ENCODE results near the gene ERI3. TPM values are rescaled to one million over a fixed set of nuclear protein-coding genes. Genes with fewer than 3 reads are reported as not detected.
A peak's percentile ranks its signal among the peaks of the same experiment; 100 is the strongest.

Gene ERI3
- total RNA-seq, 4 donors from 2014 or later = 27.0 to 35.1 (median 31.8) TPM

DNA sequence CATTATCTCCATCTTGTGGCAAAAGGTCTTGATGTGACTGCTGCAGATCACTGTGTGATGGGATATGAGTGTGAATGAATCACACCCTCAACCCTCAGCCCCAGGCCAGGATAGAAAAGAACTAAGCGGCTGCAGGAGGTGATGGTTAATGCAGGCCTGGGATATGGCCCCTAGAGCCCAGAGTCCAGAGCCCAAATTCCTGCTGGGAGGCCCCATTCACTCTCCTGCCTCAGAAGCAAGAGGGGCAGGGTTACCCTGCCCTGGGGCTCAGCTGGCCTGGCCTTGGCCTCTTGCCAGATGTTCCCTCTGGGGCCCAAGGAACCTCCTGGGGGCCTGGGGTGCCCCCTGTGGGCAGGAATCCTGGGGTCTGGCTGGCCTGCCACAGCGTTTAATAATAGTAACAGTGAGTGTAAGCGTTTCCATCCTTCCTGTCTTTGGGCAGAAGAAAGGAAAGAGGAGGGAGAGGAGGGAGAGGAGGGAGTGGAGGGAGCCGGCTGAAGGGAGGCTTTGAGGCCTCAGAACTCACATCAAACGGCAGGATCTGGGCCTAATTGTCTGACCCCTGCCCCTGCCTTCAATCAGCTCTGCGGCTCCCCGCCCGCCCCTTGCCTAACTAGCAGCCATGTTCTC is 115.6 kb downstream of the ERI3 start:
- no peaks in the 10 kb centered on the region for H3K9me3 ChIP-seq
- no peak overlapping the region for H3K4me3 ChIP-seq
- DNase-seq = no peak
- peaks cover 0 to 26% (median 8%) of the 10 kb centered on the region in 3 donors for H3K36me3 ChIP-seq
- TF ChIP-seq, protein P1, sequence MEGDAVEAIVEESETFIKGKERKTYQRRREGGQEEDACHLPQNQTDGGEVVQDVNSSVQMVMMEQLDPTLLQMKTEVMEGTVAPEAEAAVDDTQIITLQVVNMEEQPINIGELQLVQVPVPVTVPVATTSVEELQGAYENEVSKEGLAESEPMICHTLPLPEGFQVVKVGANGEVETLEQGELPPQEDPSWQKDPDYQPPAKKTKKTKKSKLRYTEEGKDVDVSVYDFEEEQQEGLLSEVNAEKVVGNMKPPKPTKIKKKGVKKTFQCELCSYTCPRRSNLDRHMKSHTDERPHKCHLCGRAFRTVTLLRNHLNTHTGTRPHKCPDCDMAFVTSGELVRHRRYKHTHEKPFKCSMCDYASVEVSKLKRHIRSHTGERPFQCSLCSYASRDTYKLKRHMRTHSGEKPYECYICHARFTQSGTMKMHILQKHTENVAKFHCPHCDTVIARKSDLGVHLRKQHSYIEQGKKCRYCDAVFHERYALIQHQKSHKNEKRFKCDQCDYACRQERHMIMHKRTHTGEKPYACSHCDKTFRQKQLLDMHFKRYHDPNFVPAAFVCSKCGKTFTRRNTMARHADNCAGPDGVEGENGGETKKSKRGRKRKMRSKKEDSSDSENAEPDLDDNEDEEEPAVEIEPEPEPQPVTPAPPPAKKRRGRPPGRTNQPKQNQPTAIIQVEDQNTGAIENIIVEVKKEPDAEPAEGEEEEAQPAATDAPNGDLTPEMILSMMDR (IDR thresholded peaks at IDR 0.05) = peak in 2 of 6 experiments; percentile 18 to 27
- no peak for TF ChIP-seq POLR2A (IDR thresholded peaks at IDR 0.05)
- peak overlapping the region; percentile 69 to 87 (median 80) for H3K27ac ChIP-seq
- intact Hi-C loops (cut with DNase I) = no loop called here
- 25 to 55% methylated on average over 2 to 7 of the region's 8 CpGs for WGBS, 2 donors
- H3K27me3 ChIP-seq = no peaks in the 10 kb centered on the region
- peaks cover 0 to 40% (median 0%) of the 10 kb centered on the region in 3 donors for H3K4me1 ChIP-seq

DNA sequence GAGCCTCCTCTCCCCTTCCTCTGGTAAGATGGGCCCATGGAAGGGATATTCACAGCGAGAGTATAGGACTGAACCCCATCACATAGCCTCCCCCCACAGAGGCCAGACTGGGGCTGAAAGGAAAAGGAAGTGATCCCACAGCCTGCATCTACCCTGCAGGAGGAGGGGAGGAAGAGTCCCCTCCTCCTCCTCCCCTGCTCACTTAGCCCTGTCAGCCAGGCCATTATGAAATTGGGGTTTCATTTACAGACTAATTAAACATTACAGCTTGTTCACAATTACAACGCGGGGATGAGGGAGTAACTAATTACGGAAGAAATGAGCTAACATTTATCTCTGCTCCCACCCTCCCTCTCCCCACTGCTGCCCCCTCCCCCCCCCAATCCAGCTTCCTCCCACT is 116.4 kb downstream of the ERI3 start:
- H3K27ac ChIP-seq = peak overlapping the region in 3 of 4 donors; percentile 75 to 87 (median 84)
- 63 to 96% methylated on average over 3 of the region's 4 CpGs for WGBS, 2 donors
- H3K36me3 ChIP-seq = peaks cover 0 to 18% (median 5%) of the 10 kb centered on the region in 3 donors
- H3K9me3 ChIP-seq = no peaks in the 10 kb centered on the region
- no peak overlapping the region for H3K4me3 ChIP-seq
- H3K4me1 ChIP-seq = peaks cover 0 to 40% (median 0%) of the 10 kb centered on the region in 3 donors
- DNase-seq = no peak
- TF ChIP-seq, protein P1 (IDR thresholded peaks at IDR 0.05) = no peak
- TF ChIP-seq POLR2A (IDR thresholded peaks at IDR 0.05) = no peak
- no peaks in the 10 kb centered on the region for H3K27me3 ChIP-seq
- intact Hi-C loops (cut with DNase I) = no loop called here

DNA sequence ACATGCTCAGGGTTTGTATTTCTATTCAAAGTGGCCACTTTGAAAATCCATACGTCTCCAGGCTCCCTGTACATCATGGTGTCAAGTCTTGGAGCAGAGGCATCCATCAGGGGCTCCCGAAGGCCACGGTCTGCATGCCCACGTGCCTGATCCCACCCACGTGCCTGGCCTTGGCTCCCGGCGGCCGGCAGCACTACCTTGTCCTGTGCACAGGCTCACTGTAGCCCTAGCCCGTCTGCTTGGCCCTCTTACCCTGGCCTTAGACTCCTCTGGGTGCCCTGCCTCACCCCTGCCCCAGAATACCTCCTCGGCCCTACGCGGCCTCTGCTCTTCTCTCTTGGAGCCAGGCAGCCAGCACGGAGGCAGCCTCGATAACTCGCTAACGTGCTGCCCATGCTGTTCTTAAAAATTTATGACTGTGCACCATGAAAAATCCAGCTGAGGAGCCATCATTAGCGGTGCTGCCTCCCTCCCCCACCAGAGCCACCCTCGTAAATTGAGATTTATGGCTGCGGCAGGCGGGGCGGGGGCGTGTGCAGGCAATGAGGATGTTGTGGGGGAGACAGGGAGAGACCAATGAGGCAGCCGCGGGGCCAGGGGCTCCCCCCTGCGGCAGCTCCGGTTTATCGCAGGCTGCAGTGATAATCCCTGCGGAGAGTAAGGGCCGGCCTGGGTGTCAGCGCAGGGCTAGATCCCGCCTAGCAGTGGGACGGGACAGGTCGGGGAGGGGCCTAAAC is 117.2 kb downstream of the ERI3 start:
- Histone ChIP-seq H3K27ac (peak overlapping the region in 3 of 4 donors; percentile 75 to 87 (median 84)), H3K27me3 (no peaks in the 10 kb centered on the region), H3K36me3 (peaks cover 0 to 11% (median 0%) of the 10 kb centered on the region in 3 donors), H3K9me3 (no peaks in the 10 kb centered on the region), H3K4me3 (no peak overlapping the region), H3K4me1 (peaks cover 0 to 40% (median 0%) of the 10 kb centered on the region in 3 donors)
- no peak for TF ChIP-seq POLR2A (IDR thresholded peaks at IDR 0.05)
- TF ChIP-seq, protein P1 (IDR thresholded peaks at IDR 0.05) = peak in 4 of 6 experiments; percentile 22 to 38 (median 24)
- intact Hi-C loops (cut with DNase I) = no loop called here
- DNase-seq = no peak
- WGBS, 2 donors = 75 to 81% methylated on average over 25 to 26 of the region's 33 CpGs

DNA sequence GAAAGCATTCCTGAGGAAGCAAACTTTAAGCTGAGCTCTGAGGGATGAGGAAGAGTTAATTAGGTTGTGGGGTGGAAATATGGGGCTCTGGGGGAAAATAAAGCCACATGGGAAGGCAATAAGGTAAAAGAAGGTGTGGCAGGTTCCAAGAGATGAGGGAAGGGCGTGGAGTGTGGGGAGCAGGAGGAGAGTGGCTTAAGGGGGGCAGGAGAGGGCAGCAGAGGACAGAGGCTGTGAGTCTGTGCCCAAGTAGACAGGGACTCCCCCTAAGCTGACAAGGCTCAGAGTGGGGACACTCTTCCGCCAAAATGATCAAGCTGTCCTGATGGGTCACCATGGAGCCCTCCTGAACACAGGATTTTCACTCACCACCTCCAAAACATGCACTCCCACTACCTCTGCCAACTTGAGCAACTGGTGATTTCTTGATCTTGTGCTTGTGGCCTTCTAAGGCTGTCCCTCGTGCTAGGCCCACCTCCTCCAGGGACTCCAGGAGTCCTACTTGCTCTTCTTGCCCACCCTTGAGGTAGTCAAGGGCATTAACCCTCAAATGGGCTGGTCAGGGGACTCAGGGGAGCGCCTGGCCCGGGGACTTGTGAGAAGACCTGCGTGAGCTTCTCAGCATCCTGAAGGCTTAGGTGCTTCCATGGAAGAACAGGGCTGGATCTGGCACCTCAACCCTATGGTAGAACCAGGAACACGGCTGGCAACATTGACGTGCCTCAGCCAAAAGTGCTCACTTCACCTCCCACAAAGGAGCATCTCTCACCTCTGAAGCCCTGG is 118.4 kb downstream of the ERI3 start:
- Histone ChIP-seq H3K4me3 (no peak overlapping the region), H3K4me1 (peaks cover 0 to 40% (median 0%) of the 10 kb centered on the region in 3 donors), H3K27me3 (no peaks in the 10 kb centered on the region), H3K27ac (no peak overlapping the region), H3K36me3 (peaks cover 0 to 10% (median 0%) of the 10 kb centered on the region in 3 donors), H3K9me3 (no peaks in the 10 kb centered on the region)
- TF ChIP-seq, protein P1 (IDR thresholded peaks at IDR 0.05) = no peak
- no peak for TF ChIP-seq POLR2A (IDR thresholded peaks at IDR 0.05)
- intact Hi-C loops (cut with DNase I) = no loop called here
- WGBS, 2 donors = 87 to 94% methylated on average over 4 to 5 of the region's 8 CpGs
- DNase-seq = no peak
